K562 (cell line): ENCODE measurements around the gene TRIM65. TPM values are rescaled to one million over a fixed set of nuclear protein-coding genes. Genes with fewer than 3 reads are reported as not detected.
A peak's percentile ranks its signal among the peaks of the same experiment; 100 is the strongest.

Source experiments
- BCL6 ChIP-seq: fragments of 250-450 bp; sonication (Bioruptor Pico); IDR thresholded peaks from 2 replicates; pipeline ENCODE4 v1.4.0; 2020
- CHAMP1 ChIP-seq: fragments of 450-650 bp; IDR thresholded peaks from 2 replicates; pipeline ENCODE4 v1.6.1; 2016; ENCODE audit warnings: mild to moderate bottlenecking
- COPS2 ChIP-seq: fragments of 450-650 bp; conservative IDR thresholded peaks from 2 replicates; pipeline ENCODE4 v1.6.1; 2016; ENCODE audit warnings: mild to moderate bottlenecking, moderate library complexity
- HDAC3 ChIP-seq: fragments of 450-650 bp; IDR thresholded peaks from 2 replicates; pipeline ENCODE4 v1.6.1; 2018; ENCODE audit warnings: borderline replicate concordance, mild to moderate bottlenecking, moderate library complexity; ENCODE audit not compliant: partially characterized antibody
- MAFG ChIP-seq: fragments of 450-650 bp; conservative IDR thresholded peaks from 2 replicates; pipeline ENCODE4 v1.6.1; 2016; ENCODE audit warnings: missing genetic modification characterization, missing compliant biosample characterization
- PRPF4 ChIP-seq: fragments of 200-400 bp; formaldehyde crosslinking; IDR thresholded peaks from one replicate; pipeline ENCODE4 v1.6.1; 2017; ENCODE audit warnings: low read length, low read depth, mild to moderate bottlenecking; ENCODE audit not compliant: insufficient read depth, poor library complexity, severe bottlenecking
- SMAD3 ChIP-seq: fragments of 450-650 bp; formaldehyde crosslinking; conservative IDR thresholded peaks from 2 replicates; pipeline ENCODE4 v1.4.0; 2020; ENCODE audit warnings: mild to moderate bottlenecking
- SREBF1 ChIP-seq: fragments of 150-350 bp; IDR thresholded peaks from 2 replicates; pipeline ENCODE4 v1.6.1; 2014; ENCODE audit warnings: antibody characterized with exemption, low read depth, low read length, borderline replicate concordance
- ZNF239 ChIP-seq: fragments of 250-450 bp; sonication (Bioruptor Pico); IDR thresholded peaks from 2 replicates; pipeline ENCODE4 v1.4.0; 2020; ENCODE audit warnings: mild to moderate bottlenecking
- ZNF274 ChIP-seq: IDR thresholded peaks from 2 replicates; pipeline ENCODE4 v1.6.1; 2011; ENCODE audit warnings: low read depth, mild to moderate bottlenecking, low read length, moderate library complexity, borderline replicate concordance
- ZNF277 ChIP-seq: fragments of 250-450 bp; sonication (Bioruptor Pico); IDR thresholded peaks from 2 replicates; pipeline ENCODE4 v1.8.0; 2022; ENCODE audit warnings: inconsistent platforms, mild to moderate bottlenecking, moderate library complexity, borderline replicate concordance
- ZNF740 ChIP-seq, 3 experiments: fragments of 200-800 bp in 1 of 3; sonication (Bioruptor generic) in 1 of 3; sonication (generic) in 1 of 3; formaldehyde crosslinking in 1 of 3; IDR thresholded peaks; 2 replicates each; pipeline versions ENCODE4 v1.6.1 to v1.8.0; 2016 to 2022; ENCODE audit warnings: mild to moderate bottlenecking in 2 of 3, missing compliant biosample characterization in 2 of 3, missing genetic modification characterization in 2 of 3, missing genetic modification reagents in 1 of 3
- polyA plus RNA-seq, 8 experiments: library from polyadenylated mRNA; depleted of rRNA in 4 of 8; stranded (reverse) in 5 of 8; unstranded in 3 of 8; fragments of >200 nt; fragmentation: Nextera tagmentation in 2 of 8; fragmentation: Illumina TruSeq in 1 of 8; extraction: Ambion mirVana in 2 of 8; extraction: Trizol in 1 of 8; gene quantifications; 2 replicates each; pipeline versions ENCODE4 v1.2.1 to v1.2.3, GENCODE V29; 2011 to 2014; ENCODE audit warnings: inconsistent platforms in 1 of 8, missing spikeins in 1 of 8
- total RNA-seq, 7 experiments: library from RNA; depleted of rRNA in 6 of 7; stranded (reverse); fragments of >200 nt in 6 of 7; fragmentation: Illumina TruSeq in 2 of 7; extraction: Trizol in 2 of 7; gene quantifications; 2 replicates each; pipeline versions ENCODE4 v1.2.1 to v1.2.3, GENCODE V29; 2011 to 2021; ENCODE audit warnings: low replicate concordance in 1 of 7
- TF ChIP-seq, protein P1 (sequence below): fragments of 150-350 bp; IDR thresholded peaks from 2 replicates; pipeline ENCODE4 v1.6.1; 2014; ENCODE audit warnings: low read depth, mild to moderate bottlenecking, low read length, borderline replicate concordance

TRIM65 gene
- total and polyA plus RNA-seq, 9 of the 15 experiments (the other 6 are each of a cell fraction or from before 2014, with no cell fraction given): 2.8 to 45.7 (median 22.9) TPM

DNA sequence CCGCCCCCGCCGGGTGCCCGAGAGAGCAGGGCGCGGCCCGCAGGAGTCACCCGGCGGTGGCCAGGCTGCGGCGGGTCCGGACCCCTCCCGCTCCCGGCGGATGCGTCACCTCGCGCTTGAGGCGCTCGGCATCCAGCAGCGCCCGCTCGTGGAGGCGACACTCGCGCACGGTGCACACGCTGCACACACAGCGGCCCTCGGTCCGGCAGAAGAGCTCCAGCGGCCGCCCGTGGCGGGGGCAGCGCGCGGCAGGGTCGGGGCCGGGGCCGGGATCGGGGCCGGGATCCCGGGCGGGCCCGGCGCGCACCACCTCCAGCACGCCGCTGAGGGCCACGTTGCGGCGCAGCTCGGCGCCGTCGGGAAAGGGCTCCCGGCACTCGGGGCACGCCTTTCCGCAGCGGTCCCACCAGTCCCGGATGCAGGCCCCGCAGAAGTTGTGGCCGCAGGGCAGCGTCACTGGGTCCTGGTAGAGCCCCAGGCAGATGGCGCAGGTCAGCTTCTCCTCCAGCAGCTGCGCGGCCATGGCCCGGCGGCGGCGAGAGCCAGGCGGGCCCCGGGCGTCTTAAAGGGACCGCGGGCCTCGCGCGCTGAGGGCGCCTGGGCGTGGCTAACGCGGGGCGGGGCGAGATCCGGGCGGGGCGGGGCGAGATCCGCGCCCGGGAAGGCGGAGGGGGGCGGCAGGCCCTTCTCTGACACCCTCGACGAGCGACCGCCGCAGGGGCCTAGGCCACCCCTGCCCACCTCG is at the start of gene TRIM65 (continued):
- TF ChIP-seq, protein P1, sequence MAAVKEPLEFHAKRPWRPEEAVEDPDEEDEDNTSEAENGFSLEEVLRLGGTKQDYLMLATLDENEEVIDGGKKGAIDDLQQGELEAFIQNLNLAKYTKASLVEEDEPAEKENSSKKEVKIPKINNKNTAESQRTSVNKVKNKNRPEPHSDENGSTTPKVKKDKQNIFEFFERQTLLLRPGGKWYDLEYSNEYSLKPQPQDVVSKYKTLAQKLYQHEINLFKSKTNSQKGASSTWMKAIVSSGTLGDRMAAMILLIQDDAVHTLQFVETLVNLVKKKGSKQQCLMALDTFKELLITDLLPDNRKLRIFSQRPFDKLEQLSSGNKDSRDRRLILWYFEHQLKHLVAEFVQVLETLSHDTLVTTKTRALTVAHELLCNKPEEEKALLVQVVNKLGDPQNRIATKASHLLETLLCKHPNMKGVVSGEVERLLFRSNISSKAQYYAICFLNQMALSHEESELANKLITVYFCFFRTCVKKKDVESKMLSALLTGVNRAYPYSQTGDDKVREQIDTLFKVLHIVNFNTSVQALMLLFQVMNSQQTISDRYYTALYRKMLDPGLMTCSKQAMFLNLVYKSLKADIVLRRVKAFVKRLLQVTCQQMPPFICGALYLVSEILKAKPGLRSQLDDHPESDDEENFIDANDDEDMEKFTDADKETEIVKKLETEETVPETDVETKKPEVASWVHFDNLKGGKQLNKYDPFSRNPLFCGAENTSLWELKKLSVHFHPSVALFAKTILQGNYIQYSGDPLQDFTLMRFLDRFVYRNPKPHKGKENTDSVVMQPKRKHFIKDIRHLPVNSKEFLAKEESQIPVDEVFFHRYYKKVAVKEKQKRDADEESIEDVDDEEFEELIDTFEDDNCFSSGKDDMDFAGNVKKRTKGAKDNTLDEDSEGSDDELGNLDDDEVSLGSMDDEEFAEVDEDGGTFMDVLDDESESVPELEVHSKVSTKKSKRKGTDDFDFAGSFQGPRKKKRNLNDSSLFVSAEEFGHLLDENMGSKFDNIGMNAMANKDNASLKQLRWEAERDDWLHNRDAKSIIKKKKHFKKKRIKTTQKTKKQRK: no peak
- TF ChIP-seq COPS2 (no peak), ZNF274 (no peak), ZNF277 (CRISPR knock-in tag) (no peak), SREBF1 (no peak), PRPF4 (peak; percentile 17), SMAD3 (CRISPR knock-in tag) (no peak), ZNF239 (CRISPR knock-in tag) (no peak), BCL6 (CRISPR knock-in tag) (no peak), ZNF740 (CRISPR knock-in tag; IDR thresholded peaks at IDR 0.05) (peak; percentile 28; the same call in 1 of the 2 replicates), ZNF740 (tag; IDR thresholded peaks at IDR 0.05) (no peak), MAFG (tag) (no peak), CHAMP1 (no peak), HDAC3 (no peak)
